CD4-positive, alpha-beta T cell (primary cell): ENCODE results near the gene BLTP3B. TPM values are rescaled to one million over a fixed set of nuclear protein-coding genes. Genes with fewer than 3 reads are reported as not detected.
A peak's percentile ranks its signal among the peaks of the same experiment; 100 is the strongest.
"Not testable (repeated sequence)": the region's sequence is repeated elsewhere in the genome, so short reads cannot be mapped to it uniquely, and the experiment has no call there.

Experiments
- ATAC-seq: fragments of 200-7000 bp; cut with Tn5 transposase; one replicate; pipeline ENCODE4 v1.10.0; 2022; ENCODE audit warnings: mild to moderate bottlenecking; ENCODE audit not compliant: poor library complexity
- CTCF ChIA-PET: fragments of 350-600 bp; sonication (Branson Sonifier 250); formaldehyde crosslinking; loops from one replicate; lab custom pipeline; 2021; ENCODE audit warnings: antibody characterized with exemption, inconsistent platforms; lab: Charles Lee
- POLR2A ChIA-PET: fragments of 350-600 bp; sonication (Branson Sonifier 250); formaldehyde crosslinking; loops from one replicate; lab custom pipeline; 2021; ENCODE audit warnings: antibody characterized with exemption, inconsistent platforms; lab: Charles Lee
- DNase-seq, 14 experiments: peaks; one replicate each; pipeline ENCODE4 v3.0.0-alpha.2; 2013 to 2020; ENCODE audit warnings: mixed read lengths in 2 of 14
- H3K27ac ChIP-seq, 2 donors: one replicate each; pipeline versions ENCODE4 v1.5.1 to v1.7.0; 2013; ENCODE audit warnings: low read length in 2 of 2, low read depth in 1 of 2, mild to moderate bottlenecking in 1 of 2
- H3K27me3 ChIP-seq, 2 experiments: 1 replicate in 1 of 2; 2 replicates in 1 of 2; pipeline versions ENCODE4 v1.6.1 to v1.7.0; 2013; ENCODE audit warnings: low read length in 2 of 2, control low read depth in 1 of 2, mild to moderate bottlenecking in 1 of 2, moderate library complexity in 1 of 2; ENCODE audit not compliant: insufficient read depth in 2 of 2, control insufficient read depth in 1 of 2
- H3K36me3 ChIP-seq: one replicate; pipeline ENCODE4 v1.6.1; 2013; ENCODE audit warnings: low read length, control low read depth; ENCODE audit not compliant: insufficient read depth
- H3K4me1 ChIP-seq: one replicate; pipeline ENCODE4 v1.6.1; 2013; ENCODE audit warnings: low read length, control low read depth; ENCODE audit not compliant: insufficient read depth
- H3K4me3 ChIP-seq: one replicate; pipeline ENCODE4 v1.5.1; 2013; ENCODE audit warnings: mild to moderate bottlenecking, low read length, moderate library complexity
- H3K9me3 ChIP-seq, 2 experiments: 1 replicate in 1 of 2; 2 replicates in 1 of 2; pipeline versions ENCODE4 v1.6.1 to v1.7.0; 2013; ENCODE audit warnings: low read length in 2 of 2, mild to moderate bottlenecking in 2 of 2, control low read depth in 1 of 2, moderate library complexity in 1 of 2; ENCODE audit not compliant: control insufficient read depth in 1 of 2, insufficient read depth in 1 of 2
- H3K27ac Mint-ChIP-seq: one replicate; pipeline ENCODE4 v1.8.0; 2020; ENCODE audit warnings: mixed read lengths
- H3K27me3 Mint-ChIP-seq: one replicate; pipeline ENCODE4 v1.8.0; 2021; ENCODE audit warnings: mixed read lengths
- H3K36me3 Mint-ChIP-seq: one replicate; pipeline ENCODE4 v1.8.0; 2021; ENCODE audit warnings: low read depth, mixed read lengths
- H3K4me1 Mint-ChIP-seq: one replicate; pipeline ENCODE4 v1.8.0; 2021; ENCODE audit warnings: low read depth, mixed read lengths
- H3K4me3 Mint-ChIP-seq: one replicate; pipeline ENCODE4 v1.8.0; 2020; ENCODE audit warnings: mild to moderate bottlenecking, mixed read lengths
- H3K9me3 Mint-ChIP-seq: one replicate; pipeline ENCODE4 v1.8.0; 2020; ENCODE audit warnings: mixed read lengths
- intact Hi-C, 2 experiments: fragments of 100-400 bp; cut with DNase I in 1 of 2; cut with micrococcal nuclease in 1 of 2; formaldehyde crosslinking; loops; one replicate each; pipeline versions ENCODE4 v1.15.1 to v1.9.0; 2023 to 2025; cut with DNase I, micrococcal nuclease
- polyA plus RNA-seq, 2 donors: library from polyadenylated mRNA; unstranded; fragments of 120-200 nt; gene quantifications; one replicate each; pipeline ENCODE4 v1.2.1, GENCODE V29; 2013
- total RNA-seq, 174 experiments: library from RNA in 2 of 174; stranded (reverse) in 2 of 174; gene quantifications; one replicate each; pipeline ENCODE4 v1.2.3 and lab custom pipeline; 2021 to 2026
- TF ChIP-seq, protein P1 (sequence below): fragments of 200-600 bp; IDR thresholded peaks from one replicate; pipeline ENCODE4 v1.8.0; 2022; ENCODE audit warnings: antibody characterized with exemption, mild to moderate bottlenecking

The BLTP3B gene, protein sequence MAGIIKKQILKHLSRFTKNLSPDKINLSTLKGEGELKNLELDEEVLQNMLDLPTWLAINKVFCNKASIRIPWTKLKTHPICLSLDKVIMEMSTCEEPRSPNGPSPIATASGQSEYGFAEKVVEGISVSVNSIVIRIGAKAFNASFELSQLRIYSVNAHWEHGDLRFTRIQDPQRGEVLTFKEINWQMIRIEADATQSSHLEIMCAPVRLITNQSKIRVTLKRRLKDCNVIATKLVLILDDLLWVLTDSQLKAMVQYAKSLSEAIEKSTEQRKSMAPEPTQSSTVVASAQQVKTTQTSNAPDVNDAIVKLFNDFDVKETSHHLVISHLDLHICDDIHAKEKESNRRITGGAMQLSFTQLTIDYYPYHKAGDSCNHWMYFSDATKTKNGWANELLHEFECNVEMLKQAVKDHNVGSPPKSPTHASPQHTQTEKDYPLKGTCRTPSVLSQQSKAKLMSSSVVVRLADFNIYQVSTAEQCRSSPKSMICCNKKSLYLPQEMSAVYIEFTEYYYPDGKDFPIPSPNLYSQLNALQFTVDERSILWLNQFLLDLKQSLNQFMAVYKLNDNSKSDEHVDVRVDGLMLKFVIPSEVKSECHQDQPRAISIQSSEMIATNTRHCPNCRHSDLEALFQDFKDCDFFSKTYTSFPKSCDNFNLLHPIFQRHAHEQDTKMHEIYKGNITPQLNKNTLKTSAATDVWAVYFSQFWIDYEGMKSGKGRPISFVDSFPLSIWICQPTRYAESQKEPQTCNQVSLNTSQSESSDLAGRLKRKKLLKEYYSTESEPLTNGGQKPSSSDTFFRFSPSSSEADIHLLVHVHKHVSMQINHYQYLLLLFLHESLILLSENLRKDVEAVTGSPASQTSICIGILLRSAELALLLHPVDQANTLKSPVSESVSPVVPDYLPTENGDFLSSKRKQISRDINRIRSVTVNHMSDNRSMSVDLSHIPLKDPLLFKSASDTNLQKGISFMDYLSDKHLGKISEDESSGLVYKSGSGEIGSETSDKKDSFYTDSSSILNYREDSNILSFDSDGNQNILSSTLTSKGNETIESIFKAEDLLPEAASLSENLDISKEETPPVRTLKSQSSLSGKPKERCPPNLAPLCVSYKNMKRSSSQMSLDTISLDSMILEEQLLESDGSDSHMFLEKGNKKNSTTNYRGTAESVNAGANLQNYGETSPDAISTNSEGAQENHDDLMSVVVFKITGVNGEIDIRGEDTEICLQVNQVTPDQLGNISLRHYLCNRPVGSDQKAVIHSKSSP (N-terminal part only)
- total RNA-seq, result 10 to 100 TPM; 23.0 to 23.4 TPM
- polyA plus RNA-seq (2013, experiment 1 of 2), result 12.5 TPM
- 14.6 TPM for polyA plus RNA-seq (2013, experiment 2 of 2)
- total RNA-seq (lab: John Stamatoyannopoulos, UW), result 35.4 to 259 (median 70.7) reads per million in 172 experiments

DNA sequence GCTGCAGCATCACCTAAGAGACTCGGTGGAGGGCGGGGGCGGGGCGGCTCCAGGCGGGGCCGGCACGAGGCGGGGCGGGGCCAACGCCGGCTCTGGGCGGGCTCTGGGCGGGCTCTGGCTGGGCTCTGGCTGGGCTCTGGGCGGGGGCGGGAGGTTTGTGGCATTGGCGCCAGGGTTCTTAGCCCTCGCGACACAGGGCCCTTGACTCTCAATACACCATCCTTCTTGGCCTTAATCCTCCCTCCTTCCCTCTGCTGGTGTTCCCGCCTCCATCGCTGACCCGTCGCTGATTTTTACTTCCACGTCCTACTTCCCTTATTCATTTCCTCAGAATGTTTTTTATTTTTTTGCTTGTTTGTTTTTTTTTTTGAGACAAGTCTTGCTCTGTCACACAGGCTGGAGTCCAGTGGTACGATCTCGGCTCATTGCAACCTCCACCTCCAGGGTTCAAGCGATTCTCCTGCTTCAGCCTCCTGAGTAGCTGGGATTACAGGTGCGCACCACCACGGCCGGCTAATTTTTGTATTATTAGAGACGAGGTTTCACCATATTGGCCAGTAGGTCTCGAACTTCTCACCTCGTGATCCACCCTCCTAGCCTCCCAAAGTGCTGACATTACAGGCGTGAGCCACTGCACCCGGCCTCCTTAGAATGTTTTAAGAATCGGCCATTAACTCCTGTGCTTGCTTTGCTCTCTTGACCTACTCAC lies at the start of gene BLTP3B:
Gene BLTP3B (minus strand): TSS at position 24 of the 709 bp plus-strand sequence. CDS start 239 bp downstream, outside the sequence.
- ATAC-seq (peak; percentile 94), DNase-seq (peak; percentile 78 to 96 (median 90))
- intact Hi-C loops, result loop anchor here (1.0 to 10.0 kb wide), 6 partner anchors 20 to 1679 kb away; partner anchors contain the start of genes ACTR6 (in 1 of the 2), DEPDC4 (in 1 of the 2), SCYL2 (in 1 of the 2) and TMPO (in 1 of the 2)
- no peaks in the 10 kb centered on the region for H3K9me3 Mint-ChIP-seq
- peaks cover 6% of the 10 kb centered on the region for H3K36me3 Mint-ChIP-seq
- Histone ChIP-seq H3K9me3 (no peaks in the 10 kb centered on the region), H3K36me3 (no peaks in the 10 kb centered on the region), H3K27me3 (no peaks in the 10 kb centered on the region), H3K27ac (peak within 1 kb of the TSS; percentile 86 to 89), H3K4me1 (peaks cover 20% of the 10 kb centered on the region), H3K4me3 (peak within 1 kb of the TSS; percentile 90)
- H3K27me3 Mint-ChIP-seq, result no peaks in the 10 kb centered on the region
- TF ChIP-seq, protein P1, sequence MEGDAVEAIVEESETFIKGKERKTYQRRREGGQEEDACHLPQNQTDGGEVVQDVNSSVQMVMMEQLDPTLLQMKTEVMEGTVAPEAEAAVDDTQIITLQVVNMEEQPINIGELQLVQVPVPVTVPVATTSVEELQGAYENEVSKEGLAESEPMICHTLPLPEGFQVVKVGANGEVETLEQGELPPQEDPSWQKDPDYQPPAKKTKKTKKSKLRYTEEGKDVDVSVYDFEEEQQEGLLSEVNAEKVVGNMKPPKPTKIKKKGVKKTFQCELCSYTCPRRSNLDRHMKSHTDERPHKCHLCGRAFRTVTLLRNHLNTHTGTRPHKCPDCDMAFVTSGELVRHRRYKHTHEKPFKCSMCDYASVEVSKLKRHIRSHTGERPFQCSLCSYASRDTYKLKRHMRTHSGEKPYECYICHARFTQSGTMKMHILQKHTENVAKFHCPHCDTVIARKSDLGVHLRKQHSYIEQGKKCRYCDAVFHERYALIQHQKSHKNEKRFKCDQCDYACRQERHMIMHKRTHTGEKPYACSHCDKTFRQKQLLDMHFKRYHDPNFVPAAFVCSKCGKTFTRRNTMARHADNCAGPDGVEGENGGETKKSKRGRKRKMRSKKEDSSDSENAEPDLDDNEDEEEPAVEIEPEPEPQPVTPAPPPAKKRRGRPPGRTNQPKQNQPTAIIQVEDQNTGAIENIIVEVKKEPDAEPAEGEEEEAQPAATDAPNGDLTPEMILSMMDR, result no peak
- CTCF ChIA-PET, result no interaction called here
- peak within 1 kb of the TSS; percentile 84 for H3K27ac Mint-ChIP-seq
- POLR2A ChIA-PET, result interaction anchor here (1.0 to 1.3 kb wide), 2 partner anchors 54 to 124 kb away, joined by 3 to 5 read pairs; partner anchors contain the start of genes DEPDC4 and SCYL2
- peaks cover 44% of the 10 kb centered on the region for H3K4me1 Mint-ChIP-seq
- H3K4me3 Mint-ChIP-seq, result peak within 1 kb of the TSS; percentile 97

DNA sequence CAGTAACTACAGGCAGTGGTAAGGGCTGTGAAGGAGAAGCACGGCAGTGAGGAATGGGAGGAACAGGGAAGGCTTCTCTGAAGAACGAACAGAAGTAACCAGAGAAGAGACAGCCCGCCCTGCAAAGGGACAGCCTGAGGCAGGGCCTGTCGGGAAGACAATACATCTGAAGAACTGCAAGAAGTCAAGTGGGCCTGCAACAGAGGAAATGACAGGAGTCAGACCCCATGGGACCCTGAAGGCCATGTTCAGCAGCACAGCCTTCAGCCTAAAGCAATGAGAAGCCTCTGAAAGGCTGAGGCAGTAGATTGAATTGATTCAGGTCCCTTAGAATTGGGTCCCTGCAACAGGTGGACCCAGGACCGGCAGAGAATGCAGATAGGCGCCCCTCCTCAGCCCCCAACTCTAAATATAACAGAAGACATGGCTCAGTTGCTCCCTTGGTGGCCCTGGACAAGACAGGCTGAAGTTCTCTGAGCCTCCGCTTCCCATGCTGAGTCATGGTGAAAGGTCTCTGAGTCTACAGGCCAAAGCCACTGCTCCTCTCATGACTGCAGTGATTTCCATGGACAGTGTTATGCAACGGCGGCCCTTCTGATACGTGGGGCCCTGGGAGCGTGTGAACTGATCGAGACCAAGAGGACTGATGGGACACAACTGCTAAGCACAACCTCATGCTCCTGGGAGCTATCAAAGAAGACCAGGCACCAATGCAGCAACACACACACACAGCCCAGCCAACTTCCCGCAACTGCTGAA lies 47.1 kb upstream of the BLTP3B start:
- Histone ChIP-seq H3K9me3 (peaks cover 0 to 5% of the 10 kb centered on the region in 2 experiments), H3K27me3 (no peaks in the 10 kb centered on the region), H3K36me3 (peaks cover 7% of the 10 kb centered on the region), H3K4me3 (no peak overlapping the region), H3K4me1 (no peaks in the 10 kb centered on the region), H3K27ac (no peak overlapping the region)
- ChIA-PET POLR2A (interaction anchor here (1.4 kb wide), 1 partner anchor 11 kb away, joined by 3 read pairs; the partner anchor contains the start of gene ACTR6), CTCF (no interaction called here)
- Mint-ChIP-seq H3K9me3 (no peaks in the 10 kb centered on the region), H3K27me3 (no peaks in the 10 kb centered on the region), H3K4me1 (no peaks in the 10 kb centered on the region), H3K4me3 (no peak overlapping the region), H3K27ac (no peak overlapping the region), H3K36me3 (peaks cover 67% of the 10 kb centered on the region)
- ATAC-seq (no peak), DNase-seq (no peak)
- intact Hi-C loops, result loop anchor here in 1 of 2 experiments (10.0 kb wide), 2 partner anchors 1085 to 1875 kb away; partner anchors contain the start of gene WASHC3
- TF ChIP-seq, protein P1, result no peak

DNA sequence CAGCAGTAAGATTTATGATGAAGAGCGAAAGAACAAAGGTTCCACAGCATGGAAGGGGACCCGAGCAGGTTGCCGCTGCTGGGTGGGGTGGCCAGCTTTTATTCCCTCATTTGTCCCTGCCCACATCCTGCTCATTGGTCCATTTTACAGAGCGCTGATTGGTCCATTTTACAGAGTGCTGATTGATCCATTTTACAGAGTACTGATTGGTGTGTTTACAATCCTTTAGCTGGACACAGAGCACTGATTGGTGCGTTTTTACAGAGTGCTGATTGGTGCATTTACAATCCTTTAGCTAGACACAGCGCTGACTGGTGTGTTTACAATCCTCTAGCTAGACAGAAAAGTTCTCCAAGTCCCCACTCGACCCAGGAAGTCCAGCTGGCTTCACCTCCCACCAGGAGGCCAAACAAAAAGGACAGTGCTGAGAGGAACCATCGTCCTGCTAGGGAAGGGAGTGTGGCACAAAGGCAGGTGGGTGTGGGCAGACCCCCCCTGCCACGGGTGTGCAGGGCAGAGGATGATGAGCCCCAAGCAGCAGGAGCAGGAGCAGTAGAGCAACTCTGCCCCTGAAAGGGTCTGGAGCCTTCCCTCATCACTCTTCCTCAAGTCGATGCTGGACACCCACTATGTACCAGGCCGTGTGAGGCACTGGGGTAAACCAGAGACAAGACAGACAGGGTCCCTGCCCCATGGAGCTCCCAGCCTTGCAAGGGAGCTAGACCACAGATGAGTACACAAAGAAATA lies 46.4 kb upstream of the BLTP3B start:
- H3K27ac Mint-ChIP-seq, H3K9me3 ChIP-seq, H3K4me3 Mint-ChIP-seq, H3K27me3 ChIP-seq, H3K4me3 ChIP-seq, DNase-seq, H3K27me3 Mint-ChIP-seq, H3K36me3 ChIP-seq, H3K27ac ChIP-seq, CTCF ChIA-PET, H3K4me1 Mint-ChIP-seq, H3K9me3 Mint-ChIP-seq, intact Hi-C loops, ATAC-seq, H3K4me1 ChIP-seq: not testable (repeated sequence)
- POLR2A ChIA-PET, result interaction anchor here (1.4 kb wide), 1 partner anchor 12 kb away, joined by 3 read pairs; the partner anchor contains the start of gene ACTR6
- H3K36me3 Mint-ChIP-seq, result peaks cover 60% of the 10 kb centered on the region
